Aorta (tissue), 5 donors: ENCODE data around the gene MGAT4A. TPM values are rescaled to one million over a fixed set of nuclear protein-coding genes. Genes with fewer than 3 reads are reported as not detected.

ENCODE experiments used
- ATAC-seq: fragments of 200-7000 bp; cut with Tn5 transposase; one replicate; pipeline ENCODE4 v1.9.1; 2022; ENCODE audit warnings: moderate library complexity; ENCODE audit not compliant: low FRiP score
- DNase-seq, 2 donors: peaks; one replicate each; pipeline ENCODE4 v3.0.0-alpha.2; 2020
- H3K27ac ChIP-seq, 2 donors: one replicate each; pipeline ENCODE4 v1.5.1; 2013; ENCODE audit warnings: low read length in 2 of 2, mild to moderate bottlenecking in 2 of 2, moderate library complexity in 2 of 2, control low read depth in 1 of 2, inconsistent platforms in 1 of 2, low read depth in 1 of 2
- H3K27me3 ChIP-seq, 2 donors: one replicate each; pipeline ENCODE4 v1.6.1; 2013; ENCODE audit warnings: control low read depth in 1 of 2, low read length in 1 of 2, mild to moderate bottlenecking in 1 of 2, moderate library complexity in 1 of 2; ENCODE audit not compliant: insufficient read depth in 2 of 2, control insufficient read depth in 1 of 2
- H3K36me3 ChIP-seq, 2 donors: one replicate each; pipeline ENCODE4 v1.6.1; 2013; ENCODE audit warnings: control low read depth in 1 of 2, low read length in 1 of 2, mild to moderate bottlenecking in 1 of 2; ENCODE audit not compliant: insufficient read depth in 2 of 2, control insufficient read depth in 1 of 2
- H3K4me1 ChIP-seq, 2 donors: one replicate each; pipeline ENCODE4 v1.6.1; 2013; ENCODE audit warnings: low read length in 2 of 2, control low read depth in 1 of 2, mild to moderate bottlenecking in 1 of 2, moderate library complexity in 1 of 2; ENCODE audit not compliant: insufficient read depth in 2 of 2, control insufficient read depth in 1 of 2
- H3K4me3 ChIP-seq, 2 donors: one replicate each; pipeline ENCODE4 v1.5.1; 2013; ENCODE audit warnings: low read length in 2 of 2, control low read depth in 1 of 2, mild to moderate bottlenecking in 1 of 2
- H3K9me3 ChIP-seq: one replicate; pipeline ENCODE4 v1.6.1; 2013; ENCODE audit warnings: mild to moderate bottlenecking, low read length; ENCODE audit not compliant: control insufficient read depth
- WGBS, 2 donors: extraction: QIAGEN DNeasy Blood & Tissue Kit; methylation state at CpG; one replicate each; pipeline ENCODE4 v1.1.7; 2013; 5-methylcytosine and 5-hydroxymethylcytosine counted together
- intact Hi-C, 2 donors: fragments of 100-400 bp; cut with DNase I; formaldehyde crosslinking; loops; one replicate each; pipeline versions ENCODE4 v1.14.2 to v1.15.0; 2022
- polyA plus RNA-seq, 2 donors: library from polyadenylated mRNA; stranded (reverse); fragments of 200-250 nt; gene quantifications; one replicate each; pipeline ENCODE4 v1.2.3, GENCODE V29; 2013
- total RNA-seq, 2 donors: library from RNA; stranded (reverse); fragmentation: NEBNext Ultra II Directional; extraction: Animal tissue kit (Norgen Biotek cat#: 25700); gene quantifications; one replicate each; pipeline ENCODE4 v1.2.1, GENCODE V29; 2021
- donor health status: healthy with polysubstance abuse.
- donor health status: Bipolar disorder and iron deficiency.
- donor health status: DM: no; HTN: no; CAD: no.
- donor health status: DM: no; HTN: no; CAD: no.
- donor health status: DM: yes; HTN: yes; CAD: no.

The MGAT4A gene
- total and polyA plus RNA-seq, 4 donors, result 4.9 to 65.8 (median 29.7) TPM

- Histone ChIP-seq H3K27ac (no peak overlapping the region), H3K9me3 (no peaks in the 10 kb centered on the region), H3K36me3 (peaks cover 0 to 6% of the 10 kb centered on the region in 2 donors), H3K4me1 (no peaks in the 10 kb centered on the region), H3K27me3 (no peaks in the 10 kb centered on the region), H3K4me3 (no peak overlapping the region)
- ATAC-seq, result no peak
- DNase-seq, result no peak
- intact Hi-C loops, result no loop called here
- 91% methylated on average over 5 of the region's 5 CpGs for WGBS, 2 donors
Observed at GRCh38 chr2:98570356-98570755, 160.6 kb downstream of the MGAT4A start.

GRCh38 chr2:98569915-98570314 is 161.0 kb downstream of the MGAT4A start:
- intact Hi-C loops, result no loop called here
- no peaks in the 10 kb centered on the region for H3K9me3 ChIP-seq
- H3K4me3 ChIP-seq, result no peak overlapping the region
- H3K4me1 ChIP-seq, result no peaks in the 10 kb centered on the region
- no peaks in the 10 kb centered on the region for H3K27me3 ChIP-seq
- ATAC-seq (no peak), DNase-seq (no peak)
- peaks cover 0 to 6% of the 10 kb centered on the region in 2 donors for H3K36me3 ChIP-seq
- no peak overlapping the region for H3K27ac ChIP-seq
- 93 to 94% methylated on average over 13 of the region's 13 CpGs for WGBS, 2 donors

- ATAC-seq (no peak), DNase-seq (peak in 1 of 2 donors; percentile 87)
- intact Hi-C loops, result no loop called here
- no peak overlapping the region for H3K27ac ChIP-seq
- WGBS, 2 donors, result 65 to 69% methylated on average over 19 of the region's 19 CpGs
- H3K27me3 ChIP-seq, result no peaks in the 10 kb centered on the region
- H3K4me3 ChIP-seq, result no peak overlapping the region
- H3K36me3 ChIP-seq, result peaks cover 0 to 6% of the 10 kb centered on the region in 2 donors
- H3K9me3 ChIP-seq, result no peaks in the 10 kb centered on the region
- H3K4me1 ChIP-seq, result no peaks in the 10 kb centered on the region
Observed at GRCh38 chr2:98569197-98569793, 161.6 kb downstream of the MGAT4A start.

Other genes with a start within 250 kb of the MGAT4A start
- gene COA5, start 122.6 kb downstream of the MGAT4A start, total RNA-seq, result 10 to 100 TPM; 18.1 to 31.1 TPM
- gene COA5, start 122.6 kb downstream of the MGAT4A start, polyA plus RNA-seq, result 10 to 100 TPM; 43.5 to 60.3 TPM
- 10 to 100 TPM; 33.7 to 39.6 TPM for gene UNC50, start 122.5 kb downstream of the MGAT4A start, total RNA-seq
- 10 to 100 TPM; 39.7 to 62.5 TPM for gene UNC50, start 122.5 kb downstream of the MGAT4A start, polyA plus RNA-seq
- 1 to 10 TPM; 6.0 to 7.5 TPM for gene CRACDL, start 205.1 kb upstream of the MGAT4A start, total RNA-seq
- gene CRACDL, start 205.1 kb upstream of the MGAT4A start, polyA plus RNA-seq, result 1 to 10 TPM in 1 of 2 donors, under 1 TPM in 1; 0.67 to 6.4 TPM